GM12872 (cell line): Measurements from ENCODE around the gene LILRA1.

ENCODE experiments used
- TF ChIP-seq, protein P1 (sequence below): IDR thresholded peaks from 3 replicates; pipeline ENCODE4 v1.5.1; 2011; ENCODE audit warnings: low read depth, mild to moderate bottlenecking, low read length, moderate library complexity; ENCODE audit not compliant: insufficient read depth

Gene LILRA1

DNA sequence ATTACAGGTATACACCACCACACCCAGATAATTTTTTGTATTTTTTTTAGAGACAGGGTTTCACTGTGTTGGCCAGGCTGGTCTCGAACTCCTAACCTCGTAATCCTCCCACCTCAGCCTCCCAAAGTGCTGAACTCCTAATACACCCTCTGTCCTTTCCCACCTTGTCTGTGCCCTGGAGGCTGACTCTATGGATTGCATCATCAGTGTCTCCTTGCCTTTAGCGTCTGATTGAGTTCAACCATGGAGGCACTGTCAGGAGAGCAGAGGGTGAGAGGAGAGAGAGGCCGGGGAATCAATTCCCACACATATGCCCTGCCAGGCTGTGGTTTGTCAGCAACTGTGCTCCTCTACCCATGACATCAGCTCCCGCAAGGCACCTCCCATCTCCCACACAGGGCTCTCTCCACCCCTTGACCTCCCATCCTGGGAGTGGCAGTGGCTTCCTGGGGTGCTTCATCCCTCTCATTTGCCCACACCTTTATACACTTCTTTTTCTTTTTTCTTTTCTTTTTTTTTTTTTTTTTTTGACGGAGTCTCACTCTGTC is 56.8 kb downstream of the LILRA1 start:
- TF ChIP-seq, protein P1, sequence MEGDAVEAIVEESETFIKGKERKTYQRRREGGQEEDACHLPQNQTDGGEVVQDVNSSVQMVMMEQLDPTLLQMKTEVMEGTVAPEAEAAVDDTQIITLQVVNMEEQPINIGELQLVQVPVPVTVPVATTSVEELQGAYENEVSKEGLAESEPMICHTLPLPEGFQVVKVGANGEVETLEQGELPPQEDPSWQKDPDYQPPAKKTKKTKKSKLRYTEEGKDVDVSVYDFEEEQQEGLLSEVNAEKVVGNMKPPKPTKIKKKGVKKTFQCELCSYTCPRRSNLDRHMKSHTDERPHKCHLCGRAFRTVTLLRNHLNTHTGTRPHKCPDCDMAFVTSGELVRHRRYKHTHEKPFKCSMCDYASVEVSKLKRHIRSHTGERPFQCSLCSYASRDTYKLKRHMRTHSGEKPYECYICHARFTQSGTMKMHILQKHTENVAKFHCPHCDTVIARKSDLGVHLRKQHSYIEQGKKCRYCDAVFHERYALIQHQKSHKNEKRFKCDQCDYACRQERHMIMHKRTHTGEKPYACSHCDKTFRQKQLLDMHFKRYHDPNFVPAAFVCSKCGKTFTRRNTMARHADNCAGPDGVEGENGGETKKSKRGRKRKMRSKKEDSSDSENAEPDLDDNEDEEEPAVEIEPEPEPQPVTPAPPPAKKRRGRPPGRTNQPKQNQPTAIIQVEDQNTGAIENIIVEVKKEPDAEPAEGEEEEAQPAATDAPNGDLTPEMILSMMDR, result no peak
